HepG2 (cell line): Measurements from ENCODE around the gene KIAA0232. TPM values are rescaled to one million over a fixed set of nuclear protein-coding genes. Genes with fewer than 3 reads are reported as not detected.

ENCODE experiments used
- DRAP1 ChIP-seq: IDR thresholded peaks from 2 replicates; pipeline ENCODE4 v1.6.1; 2016; ENCODE audit warnings: missing genetic modification reagents, missing compliant biosample characterization
- GATAD2A ChIP-seq: IDR thresholded peaks from 2 replicates; pipeline ENCODE4 v1.6.1; 2016
- ISX ChIP-seq: sonication (generic); formaldehyde crosslinking; conservative IDR thresholded peaks from 2 replicates; pipeline ENCODE4 v1.5.0; 2020; ENCODE audit warnings: missing genetic modification reagents
- MAZ ChIP-seq, 2 experiments: sonication (generic) in 1 of 2; formaldehyde crosslinking in 1 of 2; IDR thresholded peaks; 2 replicates each; pipeline versions ENCODE4 v1.5.0 to v1.6.1; 2012 to 2020; ENCODE audit warnings: low read depth in 2 of 2, mild to moderate bottlenecking in 2 of 2, borderline replicate concordance in 1 of 2, improper control_type of control experiment in 1 of 2, low read length in 1 of 2, missing genetic modification reagents in 1 of 2, moderate library complexity in 1 of 2
- MIER3 ChIP-seq: IDR thresholded peaks from 2 replicates; pipeline ENCODE4 v1.6.1; 2016; ENCODE audit warnings: missing compliant biosample characterization, borderline replicate concordance
- MTERF4 ChIP-seq: sonication (generic); formaldehyde crosslinking; IDR thresholded peaks from 2 replicates; pipeline ENCODE4 v1.8.0; 2023; ENCODE audit warnings: mild to moderate bottlenecking, missing genetic modification reagents
- NAIF1 ChIP-seq: sonication (generic); formaldehyde crosslinking; IDR thresholded peaks from 2 replicates; pipeline ENCODE4 v1.5.0; 2020; ENCODE audit warnings: mild to moderate bottlenecking, missing genetic modification reagents, borderline replicate concordance
- NFATC3 ChIP-seq: sonication (generic); formaldehyde crosslinking; IDR thresholded peaks from 2 replicates; pipeline ENCODE4 v1.5.1; 2020; ENCODE audit warnings: mild to moderate bottlenecking, missing genetic modification reagents
- PRPF4 ChIP-seq: fragments of 200-400 bp; formaldehyde crosslinking; IDR thresholded peaks from 2 replicates; pipeline ENCODE4 v1.6.1; 2016; ENCODE audit warnings: low read length, low read depth; ENCODE audit not compliant: poor library complexity, severe bottlenecking
- SRSF1 ChIP-seq: fragments of 200-400 bp; formaldehyde crosslinking; optimal IDR thresholded peaks from 2 replicates; pipeline ENCODE3; 2017; ENCODE audit warnings: mild to moderate bottlenecking, low read depth, low read length, moderate library complexity
- TFDP2 ChIP-seq: sonication (generic); formaldehyde crosslinking; IDR thresholded peaks from 2 replicates; pipeline ENCODE4 v1.4.0; 2020; ENCODE audit warnings: missing genetic modification reagents
- YY1 ChIP-seq: IDR thresholded peaks from 2 replicates; pipeline ENCODE4 v1.6.1; 2011; ENCODE audit warnings: low read length, low read depth, moderate library complexity, mild to moderate bottlenecking; ENCODE audit not compliant: insufficient read depth, insufficient replicate concordance
- ZNF431 ChIP-seq: sonication (generic); formaldehyde crosslinking; IDR thresholded peaks from 2 replicates; pipeline ENCODE4 v1.9.0; 2022; ENCODE audit warnings: missing genetic modification reagents, low read depth, mild to moderate bottlenecking, borderline replicate concordance
- ZNF432 ChIP-seq: sonication (generic); formaldehyde crosslinking; IDR thresholded peaks from 2 replicates; pipeline ENCODE4 v1.5.0; 2020; ENCODE audit warnings: missing genetic modification reagents, mild to moderate bottlenecking, borderline replicate concordance
- ZNF788 ChIP-seq: sonication (generic); formaldehyde crosslinking; IDR thresholded peaks from 2 replicates; pipeline ENCODE4 v1.5.0; 2020; ENCODE audit warnings: mild to moderate bottlenecking, missing genetic modification reagents, borderline replicate concordance
- ZXDC ChIP-seq: sonication (generic); formaldehyde crosslinking; IDR thresholded peaks from 2 replicates; pipeline ENCODE4 v1.5.0; 2020; ENCODE audit warnings: mild to moderate bottlenecking, missing genetic modification reagents
- polyA plus RNA-seq, 8 experiments: library from polyadenylated mRNA; depleted of rRNA in 3 of 8; stranded (reverse) in 7 of 8; unstranded in 1 of 8; fragments of >200 nt; fragmentation: Illumina TruSeq in 4 of 8; extraction: Trizol in 4 of 8; gene quantifications; 2 replicates each; pipeline versions ENCODE4 v1.2.1 to v1.2.3, GENCODE V29; 2011 to 2016; ENCODE audit warnings: low read depth in 4 of 8, missing spikeins in 1 of 8, mixed read lengths in 1 of 8; ENCODE audit not compliant: insufficient read depth in 1 of 8
- total RNA-seq, 5 experiments: library from RNA; depleted of rRNA; stranded (reverse); fragments of >200 nt; fragmentation: Illumina TruSeq; extraction: Trizol; gene quantifications; 2 replicates each; pipeline ENCODE4 v1.2.3, GENCODE V29; 2016; ENCODE audit warnings: low read depth in 1 of 5
- TF ChIP-seq, protein P1 (sequence below): sonication (generic); formaldehyde crosslinking; IDR thresholded peaks from 2 replicates; pipeline ENCODE4 v1.5.1; 2020; ENCODE audit warnings: mild to moderate bottlenecking, missing genetic modification reagents, moderate library complexity

Gene KIAA0232
- total and polyA plus RNA-seq, 2 of the 13 experiments (the other 11 are each of a cell fraction or from before 2014, with no cell fraction given) = 7.8 to 17.1 TPM

GRCh38 chr4:6902318-6903042 is 120.0 kb downstream of the KIAA0232 start (continued):
- TF ChIP-seq YY1 (no peak), TFDP2 (CRISPR knock-in tag) (no peak), NFATC3 (0 out of 2 replicates have a peak, but pooled peaks have one; percentile 44), GATAD2A (CRISPR knock-in tag) (peak; percentile 24; the same call in 1 of the 2 replicates), SRSF1 (no peak), ZNF432 (CRISPR knock-in tag) (no peak), PRPF4 (no peak), ISX (CRISPR knock-in tag) (no peak), NAIF1 (no peak), MAZ (IDR thresholded peaks at IDR 0.05; ENCODE audit: borderline replicate concordance, low read depth, low read length) (no peak), MAZ (CRISPR knock-in tag; IDR thresholded peaks at IDR 0.05; ENCODE audit: low read depth) (no peak), MTERF4 (CRISPR knock-in tag) (no peak), MIER3 (no peak), ZXDC (CRISPR knock-in tag) (no peak), ZNF788 (CRISPR knock-in tag) (peak; percentile 3; the same call in 1 of the 2 replicates), DRAP1 (CRISPR knock-in tag) (no peak), ZNF431 (CRISPR knock-in tag) (no peak)
- TF ChIP-seq, protein P1, sequence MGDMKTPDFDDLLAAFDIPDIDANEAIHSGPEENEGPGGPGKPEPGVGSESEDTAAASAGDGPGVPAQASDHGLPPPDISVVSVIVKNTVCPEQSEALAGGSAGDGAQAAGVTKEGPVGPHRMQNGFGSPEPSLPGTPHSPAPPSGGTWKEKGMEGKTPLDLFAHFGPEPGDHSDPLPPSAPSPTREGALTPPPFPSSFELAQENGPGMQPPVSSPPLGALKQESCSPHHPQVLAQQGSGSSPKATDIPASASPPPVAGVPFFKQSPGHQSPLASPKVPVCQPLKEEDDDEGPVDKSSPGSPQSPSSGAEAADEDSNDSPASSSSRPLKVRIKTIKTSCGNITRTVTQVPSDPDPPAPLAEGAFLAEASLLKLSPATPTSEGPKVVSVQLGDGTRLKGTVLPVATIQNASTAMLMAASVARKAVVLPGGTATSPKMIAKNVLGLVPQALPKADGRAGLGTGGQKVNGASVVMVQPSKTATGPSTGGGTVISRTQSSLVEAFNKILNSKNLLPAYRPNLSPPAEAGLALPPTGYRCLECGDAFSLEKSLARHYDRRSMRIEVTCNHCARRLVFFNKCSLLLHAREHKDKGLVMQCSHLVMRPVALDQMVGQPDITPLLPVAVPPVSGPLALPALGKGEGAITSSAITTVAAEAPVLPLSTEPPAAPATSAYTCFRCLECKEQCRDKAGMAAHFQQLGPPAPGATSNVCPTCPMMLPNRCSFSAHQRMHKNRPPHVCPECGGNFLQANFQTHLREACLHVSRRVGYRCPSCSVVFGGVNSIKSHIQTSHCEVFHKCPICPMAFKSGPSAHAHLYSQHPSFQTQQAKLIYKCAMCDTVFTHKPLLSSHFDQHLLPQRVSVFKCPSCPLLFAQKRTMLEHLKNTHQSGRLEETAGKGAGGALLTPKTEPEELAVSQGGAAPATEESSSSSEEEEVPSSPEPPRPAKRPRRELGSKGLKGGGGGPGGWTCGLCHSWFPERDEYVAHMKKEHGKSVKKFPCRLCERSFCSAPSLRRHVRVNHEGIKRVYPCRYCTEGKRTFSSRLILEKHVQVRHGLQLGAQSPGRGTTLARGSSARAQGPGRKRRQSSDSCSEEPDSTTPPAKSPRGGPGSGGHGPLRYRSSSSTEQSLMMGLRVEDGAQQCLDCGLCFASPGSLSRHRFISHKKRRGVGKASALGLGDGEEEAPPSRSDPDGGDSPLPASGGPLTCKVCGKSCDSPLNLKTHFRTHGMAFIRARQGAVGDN (CRISPR knock-in tag) = peak; percentile 81
